NCI-H2227 (cell line): ENCODE measurements around the gene KRT36.

Experiments
- DNase-seq: peaks from one replicate; lab custom pipeline; 2025; ENCODE audit not compliant: unreplicated experiment; lab: John Stamatoyannopoulos, UW

The KRT36 gene

GRCh38 chr17:41522301-41523224 is 32.9 kb upstream of the KRT36 start:
- DNase-seq: no peak

- DNase-seq: no peak
Measured at GRCh38 chr17:41521574-41522261, 32.0 kb upstream of the KRT36 start.

GRCh38 chr17:41520821-41521521 is 31.3 kb upstream of the KRT36 start:
- no peak for DNase-seq

GRCh38 chr17:41519501-41520224 is 30.0 kb upstream of the KRT36 start:
- DNase-seq: no peak

GRCh38 chr17:41518789-41519449 is 29.2 kb upstream of the KRT36 start, which contains the start of gene KRT15:
KRT15 (minus strand) TSS chr17:41518890; CDS start chr17:41518827, 63 bp downstream.
- peak; percentile 12 for DNase-seq

- DNase-seq: no peak
Measured at GRCh38 chr17:41518031-41518430, 28.3 kb upstream of the KRT36 start.

- DNase-seq: no peak
Measured at GRCh38 chr17:41516830-41517283, 27.1 kb upstream of the KRT36 start.

- DNase-seq: no peak
Measured at GRCh38 chr17:41516147-41516829, 26.6 kb upstream of the KRT36 start.

- no peak for DNase-seq
Measured at GRCh38 chr17:41513168-41513547, 23.4 kb upstream of the KRT36 start.

- DNase-seq: no peak
Measured at GRCh38 chr17:41512546-41513167, 22.9 kb upstream of the KRT36 start.

- no peak for DNase-seq
Measured at GRCh38 chr17:41511716-41512115, 22.0 kb upstream of the KRT36 start.

- DNase-seq: no peak
Measured at GRCh38 chr17:41511116-41511515, 21.4 kb upstream of the KRT36 start.

GRCh38 chr17:41510251-41511065 is 20.7 kb upstream of the KRT36 start:
- no peak for DNase-seq

- DNase-seq: no peak
Measured at GRCh38 chr17:41507315-41507880, 17.7 kb upstream of the KRT36 start.

GRCh38 chr17:41505809-41506767 is 16.4 kb upstream of the KRT36 start:
- DNase-seq: no peak

- DNase-seq: no peak
Measured at GRCh38 chr17:41505007-41505808, 15.5 kb upstream of the KRT36 start, which contains the start of gene KRT13. KRT13 (minus strand) TSS chr17:41505612; CDS start chr17:41505550, 62 bp downstream.
